IgD-negative memory B cell (primary cell): Measurements from ENCODE around the gene GAN. TPM values are rescaled to one million over a fixed set of nuclear protein-coding genes. Genes with fewer than 3 reads are reported as not detected.
A peak's percentile ranks its signal among the peaks of the same experiment; 100 is the strongest.
"Not testable (repeated sequence)": the region's sequence is repeated elsewhere in the genome, so short reads cannot be mapped to it uniquely, and the experiment has no call there.

ENCODE experiments used
- H3K27ac Mint-ChIP-seq, 3 donors: one replicate each; pipeline ENCODE4 v1.8.0; 2020 to 2022; ENCODE audit warnings: mild to moderate bottlenecking in 3 of 3, mixed read lengths in 3 of 3, moderate library complexity in 1 of 3
- H3K27me3 Mint-ChIP-seq: one replicate; pipeline ENCODE4 v1.8.0; 2021; ENCODE audit warnings: mixed read lengths
- H3K36me3 Mint-ChIP-seq: one replicate; pipeline ENCODE4 v1.8.0; 2020; ENCODE audit warnings: mild to moderate bottlenecking, mixed read lengths
- H3K4me1 Mint-ChIP-seq, 3 donors: one replicate each; pipeline ENCODE4 v1.8.0; 2020 to 2022; ENCODE audit warnings: mixed read lengths in 3 of 3, mild to moderate bottlenecking in 1 of 3
- H3K4me3 Mint-ChIP-seq, 4 donors: one replicate each; pipeline ENCODE4 v1.8.0; 2020 to 2022; ENCODE audit warnings: mild to moderate bottlenecking in 4 of 4, mixed read lengths in 4 of 4, moderate library complexity in 3 of 4
- H3K9me3 Mint-ChIP-seq, 3 donors: one replicate each; pipeline ENCODE4 v1.8.0; 2020 to 2021; ENCODE audit warnings: mixed read lengths in 3 of 3, mild to moderate bottlenecking in 1 of 3
- polyA plus RNA-seq: library from polyadenylated mRNA; unstranded; fragments of 300-500 nt; fragmentation: Illumina TruSeq; gene quantifications from one replicate; pipeline ENCODE4 v1.2.3, GENCODE V29; 2021

Gene GAN
- polyA plus RNA-seq, 1 donor from 2014 or later = 2.8 TPM

DNA sequence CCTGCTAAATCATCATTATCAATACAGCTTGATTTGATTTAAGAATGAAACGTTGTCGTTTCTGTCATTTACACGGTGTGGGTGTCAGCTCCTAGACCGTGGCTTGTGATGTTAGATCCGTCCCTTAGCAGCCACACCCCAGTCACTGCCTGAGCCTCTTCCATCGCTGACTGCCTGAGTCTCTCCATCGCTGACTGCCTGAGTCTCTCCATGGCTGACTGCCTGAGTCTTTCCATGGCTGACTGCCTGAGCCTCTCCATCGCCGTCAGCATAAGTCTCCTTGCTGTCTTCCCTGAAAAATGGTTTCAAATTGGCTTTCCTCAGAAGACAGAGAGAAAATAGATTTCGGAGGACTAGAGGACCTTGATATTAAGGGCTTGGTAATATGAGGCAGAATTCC lies 76.1 kb downstream of the GAN start:
- Mint-ChIP-seq H3K4me1 (no peaks in the 10 kb centered on the region), H3K27ac (no peak overlapping the region), H3K36me3 (peaks cover 8% of the 10 kb centered on the region), H3K9me3 (no peaks in the 10 kb centered on the region), H3K4me3 (peak overlapping the region in 1 of 4 donors; percentile 34), H3K27me3 (no peaks in the 10 kb centered on the region)

DNA sequence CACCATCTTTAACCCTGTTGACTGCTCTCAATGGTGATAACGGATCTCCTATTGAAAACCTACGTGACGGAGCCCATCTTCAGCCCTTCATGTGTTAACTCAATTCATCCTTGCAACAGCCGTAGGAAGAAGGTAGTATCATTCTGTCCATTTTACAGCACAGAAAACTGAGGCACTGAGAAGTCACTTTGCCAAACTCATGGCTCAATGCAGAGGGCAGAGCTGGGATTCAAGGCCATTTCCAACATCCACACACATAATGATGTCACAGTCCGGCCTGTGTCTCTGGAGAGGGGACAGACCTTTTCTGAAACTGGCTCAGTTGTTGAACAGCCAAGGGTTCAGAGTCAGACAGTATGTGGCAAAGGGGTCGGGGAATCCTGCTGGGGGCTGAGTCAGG lies 77.2 kb downstream of the GAN start:
- Mint-ChIP-seq H3K36me3 (peaks cover 8% of the 10 kb centered on the region), H3K27me3 (no peaks in the 10 kb centered on the region), H3K9me3 (no peaks in the 10 kb centered on the region), H3K4me3 (no peak overlapping the region), H3K4me1 (no peaks in the 10 kb centered on the region), H3K27ac (no peak overlapping the region)

DNA sequence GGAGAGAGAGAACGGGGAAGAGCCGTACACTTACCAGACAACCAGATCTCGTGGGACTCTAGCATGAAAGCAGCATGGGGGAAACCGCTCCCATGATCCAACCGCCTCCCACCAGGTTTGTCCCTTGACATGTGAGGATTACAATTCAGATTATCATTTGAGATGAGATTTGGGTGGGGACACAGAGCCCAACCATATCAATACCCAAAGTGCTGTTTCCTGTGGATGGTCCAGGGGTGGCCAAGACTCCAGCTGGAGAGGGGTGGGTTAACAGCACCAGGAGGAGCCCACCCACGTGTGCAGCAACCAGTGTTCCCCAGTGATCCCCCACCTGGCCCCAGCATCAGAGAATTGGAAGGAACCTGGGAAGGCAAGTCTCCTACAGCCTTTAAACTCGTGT lies 79.7 kb downstream of the GAN start:
- Mint-ChIP-seq H3K9me3 (no peaks in the 10 kb centered on the region), H3K27ac (no peak overlapping the region), H3K36me3 (peaks cover 5% of the 10 kb centered on the region), H3K4me1 (peaks cover 0 to 2% (median 0%) of the 10 kb centered on the region in 3 donors), H3K4me3 (no peak overlapping the region), H3K27me3 (no peaks in the 10 kb centered on the region)

DNA sequence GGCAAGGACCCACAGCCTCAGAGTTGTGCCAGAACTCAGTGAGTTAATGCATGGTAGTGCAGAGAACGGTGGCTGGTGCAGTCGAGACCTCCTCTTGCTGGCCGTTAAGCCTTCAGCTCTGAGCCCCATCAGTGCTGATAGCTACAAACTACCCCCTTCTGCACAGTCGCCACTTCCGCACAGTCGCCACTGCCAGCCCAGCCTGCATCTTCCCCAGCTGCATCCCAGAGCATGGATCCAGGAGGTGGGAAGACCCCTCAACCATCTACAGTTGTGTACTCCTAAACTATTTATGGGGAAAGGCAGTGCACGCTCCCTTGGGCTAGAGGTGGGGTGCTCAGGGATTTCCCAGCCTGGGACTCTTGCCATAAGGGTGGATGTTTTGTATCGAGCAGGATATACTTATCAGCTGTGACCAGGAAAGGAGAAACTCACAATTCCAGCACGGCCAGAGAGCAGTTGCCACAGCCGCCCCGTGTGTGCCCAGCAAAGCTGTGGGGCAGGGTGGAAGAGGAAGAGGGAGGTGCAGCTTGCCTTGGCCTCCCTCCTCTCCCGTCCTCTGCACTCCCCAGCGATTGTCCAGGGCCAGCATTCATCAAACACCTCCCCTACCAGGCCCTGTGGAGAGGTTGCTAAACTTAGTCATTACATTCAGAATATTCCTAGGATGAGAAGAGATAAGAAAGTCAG lies 80.3 kb downstream of the GAN start:
- no peak overlapping the region for H3K4me3 Mint-ChIP-seq
- H3K4me1 Mint-ChIP-seq = peaks cover 0 to 2% (median 0%) of the 10 kb centered on the region in 3 donors
- peaks cover 7% of the 10 kb centered on the region for H3K36me3 Mint-ChIP-seq
- H3K27ac Mint-ChIP-seq = no peak overlapping the region
- no peaks in the 10 kb centered on the region for H3K9me3 Mint-ChIP-seq
- no peaks in the 10 kb centered on the region for H3K27me3 Mint-ChIP-seq

DNA sequence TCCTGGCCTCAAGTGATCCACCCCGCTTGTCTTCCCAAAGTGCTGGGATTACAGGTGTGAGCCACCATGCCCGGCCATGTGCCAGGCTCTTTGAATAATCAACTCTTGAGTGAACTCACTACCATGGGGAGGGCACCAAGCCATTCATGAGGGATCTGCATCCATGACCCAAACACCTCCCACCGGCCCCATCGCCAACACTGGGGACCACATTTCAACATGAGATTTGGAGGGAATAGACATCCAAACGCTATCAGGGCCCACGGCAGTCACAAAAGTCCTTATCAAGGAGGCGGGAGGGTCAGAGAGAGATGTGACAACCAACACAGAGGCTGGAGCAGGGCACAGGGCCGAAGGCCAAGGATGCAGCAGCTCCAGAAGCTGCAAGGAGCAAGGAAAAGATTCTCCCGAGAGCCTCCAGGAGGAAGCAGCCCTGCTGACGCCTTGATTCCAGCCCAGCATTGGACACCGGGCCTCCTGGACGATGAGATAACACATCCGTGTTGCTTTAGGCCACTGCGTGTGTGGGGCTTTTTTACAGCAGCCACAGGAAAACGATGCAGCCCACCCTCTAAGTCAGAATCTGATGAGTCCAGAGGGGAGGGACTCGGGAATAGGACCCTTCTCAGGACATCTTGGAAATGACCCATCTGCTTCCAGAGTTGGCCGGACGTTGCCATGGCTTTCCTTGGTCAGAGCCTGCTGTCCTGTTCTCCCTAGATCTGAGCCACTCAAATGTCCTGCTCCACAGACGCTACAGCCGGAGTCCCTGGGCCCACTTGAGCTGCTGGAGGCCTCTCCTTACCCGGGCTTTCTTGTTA lies 82.5 kb downstream of the GAN start:
- Mint-ChIP-seq H3K27ac (peak overlapping the region in 1 of 3 donors; percentile 69), H3K36me3 (peaks cover 5% of the 10 kb centered on the region), H3K4me1 (peaks cover 0 to 2% (median 0%) of the 10 kb centered on the region in 3 donors), H3K27me3 (no peaks in the 10 kb centered on the region), H3K4me3 (no peak overlapping the region), H3K9me3 (no peaks in the 10 kb centered on the region)

DNA sequence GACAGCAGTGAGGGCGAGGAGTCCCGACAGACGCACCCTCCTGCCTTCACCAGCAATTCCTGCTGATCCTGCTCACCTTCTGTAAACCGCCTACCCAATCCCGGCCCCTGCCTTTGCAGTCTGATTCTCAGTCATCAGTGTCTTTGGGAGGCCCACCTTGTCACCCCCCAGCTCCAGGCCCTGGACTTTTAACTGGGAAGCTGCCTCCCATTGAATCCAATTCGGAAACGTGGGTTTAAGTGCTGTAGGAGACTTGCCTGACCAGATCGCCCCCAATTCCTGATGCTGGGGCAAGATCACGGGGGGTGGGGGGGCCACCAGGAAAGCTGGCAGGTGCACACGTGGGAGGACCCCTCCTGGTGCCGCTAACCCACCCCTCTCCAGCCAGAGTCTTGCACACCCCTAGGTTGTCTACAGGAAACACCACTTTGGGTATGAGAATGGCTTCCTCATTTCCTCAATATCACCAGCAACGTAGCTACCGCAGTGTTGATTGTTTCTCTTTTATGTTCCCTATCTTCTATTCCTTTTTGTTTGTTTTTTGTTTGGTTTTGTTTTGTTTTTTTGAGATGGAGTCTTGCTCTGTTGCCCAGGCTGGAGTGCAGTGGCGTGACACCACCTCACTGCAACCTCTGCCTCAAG lies 83.2 kb downstream of the GAN start:
- Mint-ChIP-seq H3K36me3 (peaks cover 4% of the 10 kb centered on the region), H3K27ac (peak overlapping the region in 1 of 3 donors; percentile 53)

DNA sequence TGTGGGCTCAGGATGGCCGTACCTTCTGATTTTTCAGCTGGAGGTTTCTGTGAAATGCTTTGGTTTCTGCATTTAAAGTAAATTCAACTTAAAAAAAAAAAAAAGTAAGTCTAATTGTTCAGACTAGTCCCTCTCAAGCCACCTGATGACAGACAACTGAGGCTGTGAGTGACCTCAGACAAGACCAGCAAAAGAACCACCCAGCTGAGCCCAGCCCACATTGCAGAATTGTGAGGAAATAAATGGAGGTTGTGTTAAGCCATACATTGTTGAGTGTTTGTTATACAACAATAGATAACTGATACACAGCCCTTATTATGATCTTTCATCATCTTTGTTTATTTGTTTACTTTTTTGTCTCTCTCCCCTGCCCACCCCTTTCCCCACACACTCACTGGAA lies 85.1 kb downstream of the GAN start:
- peaks cover 0 to 5% (median 4%) of the 10 kb centered on the region in 3 donors for H3K4me1 Mint-ChIP-seq

More for the DNA sequence above, 83.2 kb downstream of the GAN start:
- no peaks in the 10 kb centered on the region for H3K27me3 Mint-ChIP-seq
- H3K9me3 Mint-ChIP-seq = no peaks in the 10 kb centered on the region
- no peak overlapping the region for H3K4me3 Mint-ChIP-seq
- H3K4me1 Mint-ChIP-seq = peaks cover 0 to 2% (median 0%) of the 10 kb centered on the region in 3 donors

DNA sequence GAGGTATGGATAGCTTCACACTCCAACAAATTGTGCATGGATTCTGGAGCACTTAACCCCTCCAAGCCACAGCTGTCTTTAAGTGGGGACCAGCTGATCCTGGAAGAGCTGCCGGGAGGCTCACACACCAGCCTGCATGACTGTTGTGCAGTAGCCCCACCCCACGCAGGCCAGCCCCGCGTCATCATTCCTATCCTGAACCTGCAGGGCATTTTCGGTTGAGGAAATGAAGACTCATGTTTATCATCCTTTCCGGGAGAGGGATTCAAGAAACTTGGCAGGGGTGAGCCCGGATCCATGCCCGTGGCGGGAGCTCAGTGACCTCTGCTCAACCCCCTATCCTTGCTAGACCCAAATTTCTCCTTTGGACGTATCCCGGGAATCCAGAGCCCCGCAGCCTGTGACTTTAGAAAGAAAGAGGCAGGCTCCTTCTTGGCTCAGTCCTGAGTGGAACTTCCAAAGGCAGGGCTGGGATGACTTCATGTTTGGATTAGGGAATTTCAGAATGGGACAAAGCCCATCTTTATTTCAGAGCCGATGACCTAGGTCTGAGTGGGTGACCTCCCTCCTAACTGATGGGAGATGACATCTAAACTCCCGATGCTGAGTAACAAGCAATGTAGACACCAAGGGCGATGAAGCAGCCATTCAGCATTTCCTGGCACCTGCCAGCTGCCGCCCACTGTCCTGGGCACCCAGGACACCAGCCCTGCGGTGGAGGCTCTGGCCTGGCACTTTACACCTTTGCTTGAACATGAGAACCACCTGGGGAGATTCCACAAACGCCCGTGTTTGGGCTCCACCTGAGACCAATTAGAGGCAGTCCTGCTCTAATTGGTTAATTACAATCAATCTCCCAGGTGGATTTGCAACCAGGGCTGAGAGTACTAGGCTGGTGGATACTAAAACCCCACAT lies 86.5 kb downstream of the GAN start:
- peaks cover 4 to 5% (median 4%) of the 10 kb centered on the region in 3 donors for H3K4me1 Mint-ChIP-seq
- peaks cover 3% of the 10 kb centered on the region for H3K36me3 Mint-ChIP-seq
- no peaks in the 10 kb centered on the region for H3K27me3 Mint-ChIP-seq
- H3K9me3 Mint-ChIP-seq = no peaks in the 10 kb centered on the region
- H3K27ac Mint-ChIP-seq = peak overlapping the region in 1 of 3 donors; percentile 39
- H3K4me3 Mint-ChIP-seq = no peak overlapping the region

More for the DNA sequence above, 85.1 kb downstream of the GAN start:
- Mint-ChIP-seq H3K27me3 (no peaks in the 10 kb centered on the region), H3K27ac (no peak overlapping the region), H3K9me3 (no peaks in the 10 kb centered on the region), H3K36me3 (peaks cover 3% of the 10 kb centered on the region), H3K4me3 (no peak overlapping the region)

- peaks cover 4 to 6% (median 4%) of the 10 kb centered on the region in 3 donors for H3K4me1 Mint-ChIP-seq
Measured at GRCh38 chr16:81403208-81403600, 88.4 kb downstream of the GAN start.

GRCh38 chr16:81403601-81404391 lies 89.0 kb downstream of the GAN start:
- Mint-ChIP-seq H3K4me1 (peaks cover 4 to 7% (median 4%) of the 10 kb centered on the region in 3 donors), H3K9me3 (no peaks in the 10 kb centered on the region), H3K4me3 (peak overlapping the region in 2 of 4 donors; percentile 54 to 58), H3K36me3 (peaks cover 3% of the 10 kb centered on the region), H3K27ac (peak overlapping the region in 1 of 3 donors; percentile 73), H3K27me3 (peaks cover under 1% of the 10 kb centered on the region)

More at GRCh38 chr16:81403208-81403600, 88.4 kb downstream of the GAN start:
- H3K4me3 Mint-ChIP-seq = no peak overlapping the region
- peak overlapping the region in 1 of 3 donors; percentile 73 for H3K27ac Mint-ChIP-seq
- H3K36me3 Mint-ChIP-seq = peaks cover 3% of the 10 kb centered on the region
- H3K27me3 Mint-ChIP-seq = no peaks in the 10 kb centered on the region
- H3K9me3 Mint-ChIP-seq = no peaks in the 10 kb centered on the region

- not testable (repeated sequence) for H3K27me3 Mint-ChIP-seq, H3K27ac Mint-ChIP-seq, H3K9me3 Mint-ChIP-seq, H3K4me1 Mint-ChIP-seq, H3K4me3 Mint-ChIP-seq, H3K36me3 Mint-ChIP-seq
Measured at GRCh38 chr16:81405002-81405401, 90.2 kb downstream of the GAN start.

GRCh38 chr16:81405702-81406113 lies 90.9 kb downstream of the GAN start:
- H3K27me3 Mint-ChIP-seq = peaks cover 4% of the 10 kb centered on the region
- H3K9me3 Mint-ChIP-seq = no peaks in the 10 kb centered on the region
- H3K36me3 Mint-ChIP-seq = peaks cover 2% of the 10 kb centered on the region
- peaks cover 4 to 7% (median 4%) of the 10 kb centered on the region in 3 donors for H3K4me1 Mint-ChIP-seq
- H3K27ac Mint-ChIP-seq = no peak overlapping the region
- no peak overlapping the region for H3K4me3 Mint-ChIP-seq

DNA sequence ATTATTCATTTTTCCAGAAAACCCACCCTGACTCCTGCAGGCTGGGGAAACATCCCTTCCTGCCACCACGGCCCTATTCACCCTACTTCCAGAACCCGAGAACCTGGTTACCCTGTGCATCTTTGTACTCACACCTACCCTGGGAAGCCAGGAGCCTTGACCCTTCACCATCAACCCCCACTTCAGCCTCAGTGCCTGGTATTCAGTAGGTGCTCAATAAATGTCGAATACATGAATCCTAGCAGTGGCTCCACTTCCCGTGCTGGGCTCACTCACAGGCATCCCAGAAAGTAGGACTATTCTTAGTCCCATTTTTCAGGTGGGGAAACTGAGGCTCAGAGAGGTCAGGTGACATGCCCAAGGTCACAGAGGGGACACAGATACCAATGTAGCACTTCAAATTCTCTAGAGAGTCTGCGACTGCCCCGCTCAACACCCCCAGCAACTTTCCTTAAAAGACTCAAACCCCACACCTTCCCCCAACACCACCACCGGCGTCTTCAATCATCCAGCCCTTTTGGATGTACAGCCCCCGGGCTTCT lies 93.7 kb downstream of the GAN start:
- Mint-ChIP-seq H3K27me3 (peaks cover 7% of the 10 kb centered on the region), H3K36me3 (peaks cover 2% of the 10 kb centered on the region), H3K9me3 (no peaks in the 10 kb centered on the region), H3K4me1 (peaks cover 3 to 6% (median 4%) of the 10 kb centered on the region in 3 donors), H3K4me3 (no peak overlapping the region), H3K27ac (no peak overlapping the region)
